ENCODE data around the gene POU2F2.

DNA sequence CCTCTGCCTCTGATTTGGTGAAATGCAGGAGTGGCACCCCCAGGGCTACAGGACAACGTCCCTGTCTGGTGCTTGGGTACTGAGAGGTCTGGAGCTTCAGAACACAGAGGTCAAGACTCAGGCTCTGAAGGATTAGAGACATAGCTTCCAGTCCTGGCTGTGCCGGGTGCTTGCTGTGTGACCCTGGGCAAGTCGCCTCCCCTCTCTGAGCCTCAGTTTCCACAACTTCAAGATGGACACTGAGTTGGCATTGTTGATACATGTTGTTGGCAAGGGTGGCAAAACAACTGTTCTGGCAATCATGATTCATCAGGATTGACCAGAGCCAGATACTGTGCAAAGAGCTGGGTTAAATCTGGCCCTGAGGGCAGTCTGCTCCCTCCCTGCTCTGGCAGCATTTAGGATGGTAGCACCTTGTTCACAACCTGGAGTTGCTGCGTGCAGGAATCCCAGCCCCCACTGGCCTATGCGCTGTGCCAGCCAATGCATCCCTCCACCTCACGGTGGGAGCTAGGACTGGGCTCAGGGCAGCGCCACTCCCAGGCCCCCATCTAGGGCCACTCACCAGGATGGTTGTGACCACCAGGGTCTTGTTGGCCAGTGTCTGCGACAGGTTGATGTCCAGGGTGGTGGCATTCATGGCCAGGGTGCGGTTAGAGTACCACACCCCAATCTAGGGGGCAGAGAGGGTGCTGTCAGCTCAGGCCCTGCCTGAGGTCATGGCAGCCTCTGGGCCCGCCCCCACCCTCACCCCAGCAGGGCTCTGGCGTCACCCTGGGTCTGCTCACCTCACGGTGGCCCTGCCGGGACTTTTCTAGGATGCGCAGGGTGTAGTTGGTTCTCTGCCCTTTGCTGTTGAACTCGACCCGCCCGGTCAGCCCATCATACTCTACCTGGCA, 79.0 kb downstream of the POU2F2 start:
- no peak for TF ChIP-seq SNAI2 (CRISPR knock-in tag; IDR thresholded peaks at IDR 0.05)
- TF ChIP-seq, protein P1, sequence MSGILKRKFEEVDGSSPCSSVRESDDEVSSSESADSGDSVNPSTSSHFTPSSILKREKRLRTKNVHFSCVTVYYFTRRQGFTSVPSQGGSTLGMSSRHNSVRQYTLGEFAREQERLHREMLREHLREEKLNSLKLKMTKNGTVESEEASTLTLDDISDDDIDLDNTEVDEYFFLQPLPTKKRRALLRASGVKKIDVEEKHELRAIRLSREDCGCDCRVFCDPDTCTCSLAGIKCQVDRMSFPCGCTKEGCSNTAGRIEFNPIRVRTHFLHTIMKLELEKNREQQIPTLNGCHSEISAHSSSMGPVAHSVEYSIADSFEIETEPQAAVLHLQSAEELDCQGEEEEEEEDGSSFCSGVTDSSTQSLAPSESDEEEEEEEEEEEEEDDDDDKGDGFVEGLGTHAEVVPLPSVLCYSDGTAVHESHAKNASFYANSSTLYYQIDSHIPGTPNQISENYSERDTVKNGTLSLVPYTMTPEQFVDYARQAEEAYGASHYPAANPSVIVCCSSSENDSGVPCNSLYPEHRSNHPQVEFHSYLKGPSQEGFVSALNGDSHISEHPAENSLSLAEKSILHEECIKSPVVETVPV (CRISPR knock-in tag; IDR thresholded peaks at IDR 0.05), result no peak
- no peak for TF ChIP-seq TCF4 (CRISPR knock-in tag; IDR thresholded peaks at IDR 0.05; ENCODE audit: borderline replicate concordance)
- TF ChIP-seq, protein P2, sequence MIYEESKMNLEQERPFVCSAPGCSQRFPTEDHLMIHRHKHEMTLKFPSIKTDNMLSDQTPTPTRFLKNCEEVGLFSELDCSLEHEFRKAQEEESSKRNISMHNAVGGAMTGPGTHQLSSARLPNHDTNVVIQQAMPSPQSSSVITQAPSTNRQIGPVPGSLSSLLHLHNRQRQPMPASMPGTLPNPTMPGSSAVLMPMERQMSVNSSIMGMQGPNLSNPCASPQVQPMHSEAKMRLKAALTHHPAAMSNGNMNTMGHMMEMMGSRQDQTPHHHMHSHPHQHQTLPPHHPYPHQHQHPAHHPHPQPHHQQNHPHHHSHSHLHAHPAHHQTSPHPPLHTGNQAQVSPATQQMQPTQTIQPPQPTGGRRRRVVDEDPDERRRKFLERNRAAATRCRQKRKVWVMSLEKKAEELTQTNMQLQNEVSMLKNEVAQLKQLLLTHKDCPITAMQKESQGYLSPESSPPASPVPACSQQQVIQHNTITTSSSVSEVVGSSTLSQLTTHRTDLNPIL (CRISPR knock-in tag; IDR thresholded peaks at IDR 0.05; ENCODE audit: low read depth), result no peak
